Stimulated activated CD8-positive, alpha-beta memory T cell treated with anti-CD3 and anti-CD28 coated beads, Interleukin-15, amount 100 ng/mL, for 1 hour (primary cell): Measurements from ENCODE around the gene TMEM250.
"Not testable (repeated sequence)": the region's sequence is repeated elsewhere in the genome, so short reads cannot be mapped to it uniquely, and the experiment has no call there.

ENCODE experiments used
- DNase-seq: peaks from one replicate; pipeline ENCODE4 v3.0.0-alpha.2; 2020; ENCODE audit warnings: low read depth

TMEM250 gene, protein sequence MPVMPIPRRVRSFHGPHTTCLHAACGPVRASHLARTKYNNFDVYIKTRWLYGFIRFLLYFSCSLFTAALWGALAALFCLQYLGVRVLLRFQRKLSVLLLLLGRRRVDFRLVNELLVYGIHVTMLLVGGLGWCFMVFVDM

DNA sequence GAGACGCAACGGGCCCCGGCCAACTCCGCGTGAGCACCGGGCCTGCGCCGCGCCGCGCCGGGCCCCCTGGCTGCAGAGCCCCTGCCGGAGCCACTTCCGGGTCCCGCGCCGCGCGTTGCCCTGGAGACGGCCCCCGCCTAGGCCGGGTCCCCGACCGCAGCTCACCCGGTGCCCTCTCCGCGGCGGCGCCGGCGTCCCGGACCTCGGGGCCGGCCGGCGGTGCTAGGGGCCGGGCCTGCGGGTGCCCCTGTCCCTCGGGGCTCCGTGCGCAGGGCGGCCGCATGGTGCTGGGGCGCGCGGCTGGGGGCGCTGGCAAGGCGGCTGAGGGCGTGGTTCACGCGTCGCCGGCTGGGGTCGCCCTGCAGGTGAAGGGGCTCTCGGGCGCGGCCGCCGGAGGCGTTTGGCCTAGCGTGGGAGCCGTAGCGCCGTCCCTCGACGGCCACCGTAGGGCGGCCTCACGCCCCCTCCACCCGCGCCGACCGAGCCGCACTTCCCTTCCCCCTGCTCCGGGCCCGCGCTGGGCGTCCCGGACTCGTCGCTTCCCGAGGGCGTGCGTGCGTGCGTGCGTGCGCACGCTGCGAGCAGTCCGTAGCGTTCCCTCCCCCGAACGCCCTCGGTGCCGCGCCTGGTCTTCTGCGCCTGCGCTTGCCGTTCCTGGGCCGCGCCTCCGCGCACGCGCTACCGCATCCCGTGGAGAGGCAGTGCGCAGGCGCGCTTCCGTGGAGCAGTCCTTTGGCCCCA is at the start of gene TMEM250:
Gene TMEM250, minus strand, starts transcription at position 556 of the 741 bp plus-strand sequence. CDS start 1,975 bp downstream, outside the sequence.
- peak; percentile 89 for DNase-seq

DNA sequence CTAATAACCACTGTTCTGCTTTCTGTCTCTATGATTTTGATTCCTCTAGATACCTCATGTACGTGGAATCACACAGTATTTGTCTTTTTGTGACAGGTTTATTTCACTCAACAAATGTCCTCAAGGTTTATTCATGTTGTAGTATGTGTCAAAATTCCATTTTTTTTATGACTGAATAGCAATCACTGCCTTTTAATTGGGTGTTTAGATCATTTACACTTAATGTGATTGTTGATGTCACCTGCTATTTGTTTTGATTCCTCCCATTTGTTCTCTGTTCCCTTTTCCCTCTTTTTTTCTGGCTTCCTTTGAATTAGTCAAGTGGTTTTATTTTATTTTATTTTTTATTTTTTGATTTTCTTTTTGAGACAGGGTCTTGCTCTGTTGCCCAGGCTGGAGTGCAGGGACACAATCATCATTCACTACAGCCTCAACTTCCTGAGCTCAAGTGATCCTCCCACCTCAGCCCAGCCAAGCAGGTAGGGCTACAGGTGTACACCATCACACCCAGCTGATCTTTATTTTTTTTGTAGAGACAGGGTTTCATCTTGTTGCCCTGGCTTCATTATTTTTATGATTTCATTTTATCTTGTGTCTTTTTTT is 44.7 kb upstream of the TMEM250 start:
- DNase-seq: no peak

DNA sequence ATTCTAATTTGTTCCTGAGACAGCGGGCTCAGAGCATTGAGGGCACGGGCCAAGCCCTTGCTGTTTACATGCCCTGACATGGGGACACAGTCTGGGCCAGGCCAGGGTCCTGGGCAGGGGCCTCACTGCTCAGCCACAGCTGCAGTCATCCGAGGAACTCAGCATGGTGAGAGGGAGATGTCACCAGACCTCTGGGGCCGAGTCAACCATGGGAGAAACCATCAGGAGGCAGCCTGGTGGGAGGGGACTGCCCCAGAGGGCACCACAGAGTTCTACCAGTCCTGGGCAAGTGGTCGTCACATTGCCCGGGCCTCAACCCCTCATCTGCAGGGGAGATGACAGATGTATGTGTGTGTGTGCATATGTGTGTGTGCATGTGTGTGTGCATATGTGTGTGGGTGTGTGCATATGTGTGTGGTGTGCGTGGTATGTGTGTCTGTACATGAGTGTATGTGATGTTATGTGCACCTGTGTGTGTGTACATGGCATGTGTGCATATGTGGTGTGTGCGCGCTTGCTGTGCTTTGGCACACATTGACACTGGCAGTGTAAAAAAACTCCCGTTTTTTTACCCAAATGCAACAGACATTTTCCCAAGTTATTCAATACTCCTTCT is 42.4 kb upstream of the TMEM250 start:
- no peak for DNase-seq

DNA sequence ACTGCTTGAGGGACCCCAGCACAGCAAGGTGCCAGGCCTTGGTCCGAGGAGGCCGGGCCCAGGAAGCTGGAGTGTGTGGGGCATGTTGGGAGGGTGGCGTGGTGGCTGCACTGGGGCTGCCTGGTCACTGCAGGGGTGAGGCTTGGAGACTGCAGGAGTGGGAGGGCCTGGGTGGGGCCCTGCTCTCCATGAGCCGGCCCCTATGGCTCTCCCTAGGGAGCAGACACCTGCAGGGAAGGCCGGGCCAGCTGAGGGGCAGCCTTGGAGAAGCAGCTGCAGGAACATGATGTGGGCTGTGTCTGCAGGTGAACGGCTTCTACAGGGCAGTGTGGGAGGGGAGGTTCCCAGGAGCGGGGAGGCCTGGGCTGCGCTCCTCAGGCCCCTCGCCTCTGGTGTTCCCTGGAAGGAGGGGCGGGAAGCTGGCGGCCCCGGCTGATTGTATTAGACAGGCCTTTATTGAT is 41.7 kb upstream of the TMEM250 start:
- no peak for DNase-seq

DNA sequence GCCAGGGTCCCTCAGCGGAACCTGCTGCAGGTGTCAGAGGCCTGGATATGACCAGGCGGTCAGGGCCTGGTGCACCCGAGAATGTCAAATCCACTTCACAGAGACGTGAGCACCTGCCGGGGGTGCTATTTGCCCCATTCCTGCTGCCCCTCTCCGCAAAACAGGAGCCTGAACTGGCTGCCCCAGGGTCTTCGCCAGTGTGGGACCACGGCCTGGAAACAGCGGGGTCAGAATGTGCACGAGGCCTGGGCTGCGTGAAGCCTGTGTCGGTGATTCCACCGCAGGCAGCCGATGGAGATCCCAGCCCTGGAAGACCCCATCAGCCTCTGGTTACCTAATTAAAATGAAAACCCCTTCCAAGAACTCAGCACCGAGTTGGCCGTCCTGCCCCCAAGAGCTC is 41.2 kb upstream of the TMEM250 start:
- no peak for DNase-seq

DNA sequence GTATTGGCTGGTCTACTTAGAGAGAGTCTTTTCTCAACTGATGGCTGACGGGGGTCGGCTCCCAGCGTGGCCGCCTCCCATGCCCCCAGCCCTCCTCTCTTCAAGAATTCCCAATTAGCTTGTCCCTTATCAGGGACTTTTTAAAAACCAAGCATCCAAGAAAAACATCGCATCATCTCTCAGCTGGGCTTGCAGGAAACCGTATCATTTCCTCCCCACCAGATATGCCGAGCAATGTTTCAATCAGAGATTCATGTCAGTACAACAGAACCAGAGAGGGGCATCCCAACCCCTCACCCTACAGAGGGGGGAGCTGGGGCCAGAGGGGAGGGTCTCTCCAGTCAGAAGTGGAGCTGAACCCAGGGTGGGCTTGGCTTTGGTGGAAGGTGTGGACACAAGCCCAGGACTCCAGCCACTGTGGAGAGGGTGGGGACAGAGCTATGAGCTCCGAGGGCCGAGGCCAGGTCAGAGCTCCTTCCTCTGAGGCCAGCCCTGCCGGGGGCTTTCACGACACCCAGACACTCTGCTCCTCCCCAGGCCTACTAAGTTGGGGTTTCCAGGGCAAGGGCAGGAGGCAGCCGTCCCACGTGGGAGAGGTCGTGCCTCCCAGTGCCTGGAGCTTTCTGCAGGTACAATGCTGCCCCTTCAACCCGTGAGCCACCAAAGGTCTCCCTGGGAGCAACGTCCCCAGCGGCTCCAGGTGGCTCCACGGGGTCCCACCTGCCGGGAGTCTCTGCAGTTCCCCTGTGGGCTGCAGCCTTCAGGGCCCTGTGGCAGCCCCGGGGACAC is 39.0 kb upstream of the TMEM250 start:
- DNase-seq: no peak

DNA sequence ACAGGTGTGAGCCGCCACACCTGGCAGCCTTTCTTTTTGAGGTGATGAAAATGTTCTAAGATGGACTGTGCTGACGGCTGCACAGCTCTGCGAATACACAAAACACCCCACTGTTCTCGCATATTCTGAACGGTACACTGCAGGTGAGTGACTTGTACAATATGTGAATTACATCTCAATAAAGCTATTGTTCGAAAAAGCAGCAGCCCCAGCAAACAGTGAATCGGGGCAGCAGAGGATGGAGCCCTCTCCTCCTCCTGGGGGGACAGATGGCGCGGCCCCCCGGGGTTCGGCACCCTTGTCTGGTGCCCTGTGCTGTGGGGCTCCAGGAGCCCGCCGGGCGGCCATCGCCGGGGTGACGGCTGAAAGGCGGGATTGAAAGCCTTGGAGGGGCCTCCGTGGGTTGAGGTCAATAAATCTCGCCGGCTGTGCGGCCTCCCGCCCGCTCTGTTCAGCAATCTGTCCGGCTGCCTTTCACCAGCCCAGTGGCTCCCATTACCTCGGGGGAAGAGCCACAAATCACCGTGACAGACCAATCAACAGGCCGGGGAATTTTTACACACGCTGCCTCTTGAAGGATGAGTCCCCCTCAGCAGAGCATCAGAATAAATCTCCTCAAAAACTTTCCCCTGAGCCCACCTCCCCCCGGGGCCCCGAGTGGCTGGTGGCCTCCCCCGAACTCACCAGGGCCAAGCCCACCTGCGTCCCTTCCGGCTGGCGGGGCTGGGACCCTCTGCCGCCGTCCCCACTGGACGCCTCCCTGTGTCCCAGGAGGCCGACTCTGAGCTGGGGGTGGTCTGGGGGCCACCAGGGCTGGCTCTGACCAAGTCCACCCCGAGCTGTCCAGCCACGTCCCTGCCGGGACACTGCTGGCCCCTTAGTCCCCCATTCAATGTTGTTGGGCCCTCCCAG is 37.8 kb upstream of the TMEM250 start:
- no peak for DNase-seq

DNA sequence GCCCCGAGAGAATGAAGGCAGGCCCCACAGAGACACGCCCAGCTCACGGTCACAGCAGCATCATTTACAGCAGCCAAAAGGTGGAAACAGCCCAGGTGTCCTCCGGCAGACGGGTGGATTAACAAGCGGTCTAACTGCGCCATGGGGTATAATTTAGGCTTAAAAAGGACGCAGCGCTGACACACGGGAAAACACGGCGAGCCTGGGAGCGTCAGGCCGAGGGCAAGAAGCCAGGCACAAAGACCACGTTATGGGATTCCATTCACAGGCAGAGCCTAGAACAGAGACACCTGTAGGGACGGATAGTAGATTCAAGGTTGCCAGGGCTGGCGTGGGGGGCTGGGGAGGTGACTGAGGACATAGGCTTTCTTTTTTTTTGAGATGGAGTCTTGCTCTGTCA is 36.9 kb upstream of the TMEM250 start:
- no peak for DNase-seq

DNA sequence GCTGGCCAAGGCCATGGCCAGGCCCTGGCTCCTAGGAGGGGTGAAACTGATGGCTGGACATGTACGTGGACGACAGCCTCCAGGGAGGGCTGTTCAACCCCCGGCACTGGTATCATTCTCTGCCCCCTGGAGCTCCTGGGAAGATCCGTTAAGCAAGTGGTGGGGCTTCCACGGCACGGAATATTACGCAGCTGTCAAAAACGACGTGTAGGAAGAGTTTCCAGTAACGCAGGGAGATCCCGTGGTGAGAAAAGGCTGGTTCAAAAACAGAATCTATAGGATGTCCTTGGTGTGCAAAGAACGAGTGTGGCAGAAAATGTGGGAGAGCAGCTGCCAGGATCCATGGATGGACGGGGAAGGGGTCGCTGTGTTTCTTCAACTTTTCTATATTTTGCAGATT is 36.3 kb upstream of the TMEM250 start:
- no peak for DNase-seq

DNA sequence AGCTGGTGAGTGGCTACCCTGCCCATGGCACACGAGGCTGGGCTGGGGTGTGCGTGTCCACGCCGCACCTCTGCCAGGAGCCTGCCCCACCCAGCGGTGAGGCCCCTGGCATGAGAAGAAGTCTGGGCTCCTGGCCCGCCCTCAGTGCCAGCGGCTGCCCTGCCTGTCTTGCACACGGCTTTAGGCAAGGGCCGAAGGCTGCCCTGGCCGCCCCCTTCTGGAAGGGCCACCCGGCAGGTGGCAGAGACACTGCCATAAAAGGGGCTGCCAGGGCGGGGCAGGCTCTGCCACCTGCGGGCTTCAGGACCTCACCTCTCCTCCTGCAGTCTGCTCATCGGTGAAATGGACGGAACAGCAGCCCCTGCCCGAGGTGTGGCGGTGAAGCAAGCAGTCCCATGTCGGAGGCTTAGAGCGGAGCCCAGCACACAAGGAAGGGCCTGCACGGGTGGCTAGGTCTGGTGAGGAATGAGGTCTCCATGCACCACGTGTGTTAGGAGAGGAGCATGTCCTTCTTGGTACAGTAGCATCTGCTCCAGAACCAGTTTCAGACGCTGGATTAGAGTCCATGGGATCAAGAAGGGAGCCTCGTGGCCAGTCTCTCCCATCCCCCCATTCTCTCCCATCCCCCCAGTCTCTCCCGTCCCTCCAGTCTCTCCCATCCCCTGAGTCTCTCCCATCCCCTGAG is 34.8 kb upstream of the TMEM250 start:
- no peak for DNase-seq

DNA sequence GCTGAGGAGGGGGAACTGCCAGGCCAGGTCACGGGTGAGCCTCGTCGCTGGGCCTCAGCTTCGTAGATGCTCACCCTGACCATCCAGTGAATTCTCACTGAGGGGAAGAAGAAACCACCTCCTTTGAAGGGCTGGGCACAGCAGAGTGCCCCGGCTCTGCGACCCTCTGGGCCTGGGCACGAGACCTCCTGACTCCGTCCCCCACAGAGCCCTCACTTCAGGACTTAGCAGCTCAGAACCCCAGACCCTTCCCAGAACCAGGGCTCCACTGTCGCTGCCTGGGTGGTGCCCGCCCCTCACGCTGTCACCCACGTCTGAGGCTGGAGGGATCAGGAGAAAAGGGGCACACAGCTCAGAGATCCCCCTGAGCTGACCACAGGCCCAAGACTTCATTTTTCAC is 34.3 kb upstream of the TMEM250 start:
- DNase-seq: no peak

DNA sequence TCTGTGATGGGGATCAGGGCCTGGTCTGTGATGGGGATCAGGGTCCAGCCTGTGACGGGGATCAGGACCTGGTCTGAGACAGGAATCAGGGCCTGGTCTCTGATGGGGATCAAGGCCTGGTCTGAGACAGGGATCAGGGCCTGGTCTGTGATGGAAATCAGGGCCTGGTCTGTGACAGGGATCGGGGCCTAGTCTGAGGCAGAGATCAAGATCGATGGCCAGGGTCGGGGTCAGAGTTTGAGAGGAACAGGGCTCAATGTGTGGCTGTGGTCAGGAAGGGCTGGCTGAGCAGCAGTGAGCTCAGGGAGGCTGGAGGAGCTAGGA is 33.8 kb upstream of the TMEM250 start:
- DNase-seq: no peak

DNA sequence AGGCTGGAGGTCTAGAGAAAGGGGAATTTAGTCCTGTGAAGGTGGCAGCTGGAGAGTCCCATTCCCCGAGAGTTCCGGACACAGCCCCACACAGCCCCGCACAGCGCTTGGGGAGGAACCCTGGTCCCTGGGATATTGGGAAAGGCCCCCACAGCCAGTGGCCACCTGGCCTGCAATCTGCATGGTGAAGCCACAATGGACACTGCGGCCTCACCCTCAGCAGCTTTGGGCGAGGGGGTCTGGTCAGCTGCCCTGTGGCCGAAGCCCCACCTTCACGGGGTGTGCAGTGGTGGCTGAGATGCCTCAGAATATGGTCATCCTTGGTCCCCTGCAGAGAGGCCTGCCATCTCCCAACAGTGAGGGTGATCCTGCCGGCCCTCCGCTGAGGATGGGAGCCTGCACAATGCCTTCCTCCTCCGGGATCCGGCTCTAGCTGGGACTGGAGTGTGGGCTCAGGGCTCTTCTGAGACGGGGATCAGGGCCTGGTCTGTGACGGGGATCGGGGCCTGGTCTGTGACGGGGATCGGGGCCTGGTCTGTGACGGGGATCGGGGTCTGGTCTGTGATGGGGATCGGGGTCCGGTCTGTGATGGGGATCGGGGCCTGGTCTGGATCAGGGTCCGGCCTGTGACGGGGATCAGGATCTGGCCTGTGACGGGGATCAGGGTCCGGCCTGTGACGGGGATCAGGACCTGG is 33.3 kb upstream of the TMEM250 start:
- no peak for DNase-seq

DNA sequence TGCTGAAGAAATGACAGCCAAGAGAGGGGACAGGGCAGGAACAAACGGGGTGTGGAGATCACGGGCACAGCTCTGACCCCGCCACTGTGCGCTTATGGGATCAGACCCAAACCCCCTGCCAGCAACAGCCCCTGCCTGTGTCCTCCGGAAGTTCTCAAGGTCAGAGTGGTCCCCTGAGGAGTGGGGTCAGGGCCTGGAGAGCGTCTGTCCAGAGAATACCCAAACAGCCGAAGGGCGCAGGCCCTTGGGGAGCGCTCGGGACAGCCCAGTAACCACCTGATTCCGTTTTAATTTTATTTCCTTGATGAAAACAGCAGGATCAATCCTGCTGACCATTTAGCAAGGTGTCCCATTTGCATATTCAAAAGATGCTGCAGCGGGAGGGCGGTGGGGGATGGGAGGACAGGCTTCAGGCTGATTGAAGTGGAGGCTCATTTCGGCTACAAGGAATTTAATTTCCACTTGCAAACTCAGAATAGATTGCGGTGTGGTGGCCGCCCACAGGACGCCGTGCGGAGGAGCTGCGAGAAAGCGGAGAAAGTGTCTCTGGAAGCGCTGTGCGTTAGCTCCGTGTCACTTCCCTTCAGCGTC is 32.6 kb upstream of the TMEM250 start:
- no peak for DNase-seq

DNA sequence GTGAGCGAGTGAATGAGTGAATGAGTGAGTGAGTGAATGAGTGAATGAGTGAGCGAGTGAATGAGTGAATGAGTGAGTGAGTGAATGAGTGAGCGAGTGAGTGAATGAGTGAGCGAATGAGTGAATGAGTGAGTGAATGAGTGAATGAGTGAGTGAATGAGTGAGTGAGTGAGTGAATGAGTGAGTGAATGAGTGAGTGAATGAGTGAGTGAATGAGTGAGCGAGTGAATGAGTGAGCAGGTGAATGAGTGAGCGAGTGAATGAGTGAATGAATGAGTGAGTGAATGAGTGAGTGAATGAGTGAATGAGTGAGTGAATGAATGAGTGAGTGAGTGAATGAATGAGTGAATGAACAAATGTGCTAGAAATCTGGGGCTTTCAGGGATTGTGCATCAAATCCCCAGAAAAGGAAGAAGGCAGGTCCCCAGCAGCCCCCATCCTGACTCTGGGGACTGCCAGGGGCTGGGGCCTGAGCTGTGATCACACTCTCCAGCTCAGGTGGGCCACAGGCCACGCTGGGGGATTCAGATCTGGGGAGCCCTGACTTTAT is 32.1 kb upstream of the TMEM250 start:
- not testable (repeated sequence) for DNase-seq

DNA sequence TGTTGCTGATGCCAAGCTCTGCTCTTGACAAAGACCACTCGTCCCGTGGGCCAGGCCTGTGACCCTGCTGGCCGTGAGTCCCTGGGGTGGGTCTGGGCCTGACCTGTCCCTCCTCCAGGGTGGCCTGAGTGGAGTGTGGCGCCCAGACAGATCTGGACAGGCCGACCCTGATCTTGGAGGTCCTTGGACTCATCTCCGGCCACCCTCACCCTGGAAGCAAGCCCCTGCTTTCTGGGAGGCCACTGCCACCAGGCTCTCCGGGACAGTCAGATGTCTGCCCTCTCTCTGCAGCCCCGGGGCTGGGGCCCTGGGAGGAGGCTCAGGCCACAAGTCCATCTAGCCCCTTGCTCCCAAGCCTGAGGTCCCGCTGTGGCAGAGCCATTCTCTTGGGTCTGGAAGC is 31.2 kb upstream of the TMEM250 start:
- DNase-seq: no peak

DNA sequence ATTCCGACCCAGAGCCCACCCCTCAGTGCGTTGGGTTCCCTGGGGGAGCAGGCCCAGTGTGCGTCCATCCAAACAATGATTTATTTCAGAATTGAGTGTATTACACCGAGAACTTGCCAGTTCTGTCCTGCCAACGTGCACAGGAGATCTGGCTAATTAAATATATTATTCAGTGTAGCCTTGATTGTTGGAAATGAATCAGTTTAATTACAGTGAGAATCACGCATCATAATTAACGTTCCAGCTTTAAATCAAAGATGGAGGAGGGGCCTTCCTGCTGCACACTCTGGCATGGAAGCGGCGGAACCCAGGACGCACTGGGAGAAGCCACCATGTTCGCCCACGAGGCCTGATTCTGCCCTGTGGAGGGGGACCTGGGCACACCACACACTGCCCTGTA is 30.7 kb upstream of the TMEM250 start:
- DNase-seq: no peak

DNA sequence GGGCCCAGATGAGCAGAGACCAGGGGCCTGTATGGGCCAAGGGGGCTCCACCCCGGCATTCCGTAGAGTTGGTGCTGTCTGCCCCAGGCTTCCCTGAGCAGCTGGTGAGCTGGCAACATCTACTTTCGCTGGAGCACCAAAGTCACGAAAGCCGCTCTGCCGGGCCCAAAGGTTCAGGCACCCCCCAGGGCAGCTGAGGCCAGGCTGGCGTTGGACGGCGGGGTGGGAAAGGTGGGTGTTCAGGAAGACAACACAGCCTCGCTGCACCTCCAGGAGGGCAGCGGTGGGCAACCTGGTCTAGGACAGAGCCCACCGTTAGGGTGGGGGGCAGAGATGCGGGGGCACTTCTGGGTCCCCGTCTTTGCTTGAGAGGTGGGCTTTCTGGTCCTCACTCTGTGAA is 30.1 kb upstream of the TMEM250 start:
- DNase-seq: no peak
